Activated naive CD4-positive, alpha-beta T cell treated with anti-CD3 and anti-CD28 coated beads, Interleukin-2, amount 50 U/mL, for 72 hours (primary cell): ENCODE results near the gene CAMSAP2. TPM values are rescaled to one million over a fixed set of nuclear protein-coding genes. Genes with fewer than 3 reads are reported as not detected.
"Not testable (repeated sequence)": the region's sequence is repeated elsewhere in the genome, so short reads cannot be mapped to it uniquely, and the experiment has no call there.

Source experiments
- ATAC-seq, 2 donors: fragments of 150-1000 bp; cut with Tn5 transposase; 2 replicates each; pipeline ENCODE4 v1.10.0; 2021; ENCODE audit warnings: mild to moderate bottlenecking in 2 of 2, moderate library complexity in 2 of 2
- DNase-seq, 2 donors: peaks; one replicate each; pipeline ENCODE4 v3.0.0; 2021 to 2022; ENCODE audit warnings: low spot score in 2 of 2
- H3K27ac Mint-ChIP-seq, 2 donors: one replicate each; pipeline ENCODE4 v1.8.0; 2022; ENCODE audit warnings: mild to moderate bottlenecking in 2 of 2, mixed read lengths in 2 of 2
- H3K36me3 Mint-ChIP-seq, 2 donors: one replicate each; pipeline ENCODE4 v1.8.0; 2022; ENCODE audit warnings: mixed read lengths in 2 of 2
- H3K9me3 Mint-ChIP-seq, 2 donors: one replicate each; pipeline ENCODE4 v1.8.0; 2022; ENCODE audit warnings: mixed read lengths in 2 of 2
- total RNA-seq, 2 donors: library from RNA; stranded (reverse); gene quantifications; one replicate each; pipeline ENCODE4 v1.2.3, GENCODE V29; 2022

Gene CAMSAP2
- total RNA-seq, 2 donors from 2014 or later: 3.3 to 3.6 TPM

DNA sequence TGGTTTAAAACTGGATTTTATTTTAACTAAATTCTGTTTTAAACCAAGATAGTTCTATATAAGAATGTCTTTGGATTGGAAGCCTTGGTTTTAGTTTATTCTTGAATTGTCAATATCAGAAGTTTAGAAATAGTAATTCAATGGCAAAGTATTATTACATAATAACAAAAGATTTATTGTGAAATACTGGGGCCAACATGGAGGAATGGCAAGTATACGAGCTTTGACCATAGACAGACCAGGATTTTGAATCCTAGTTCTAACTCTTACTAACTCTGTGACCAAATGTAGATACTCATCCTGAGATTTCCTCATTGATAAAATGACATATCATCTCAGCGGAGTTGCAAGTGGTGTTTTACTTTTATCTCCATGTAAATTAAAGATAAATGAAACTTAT lies 63.3 kb downstream of the CAMSAP2 start:
- DNase-seq: no peak
- Mint-ChIP-seq H3K27ac (no peak overlapping the region), H3K36me3 (no peaks in the 10 kb centered on the region), H3K9me3 (no peaks in the 10 kb centered on the region)
- ATAC-seq: no peak

DNA sequence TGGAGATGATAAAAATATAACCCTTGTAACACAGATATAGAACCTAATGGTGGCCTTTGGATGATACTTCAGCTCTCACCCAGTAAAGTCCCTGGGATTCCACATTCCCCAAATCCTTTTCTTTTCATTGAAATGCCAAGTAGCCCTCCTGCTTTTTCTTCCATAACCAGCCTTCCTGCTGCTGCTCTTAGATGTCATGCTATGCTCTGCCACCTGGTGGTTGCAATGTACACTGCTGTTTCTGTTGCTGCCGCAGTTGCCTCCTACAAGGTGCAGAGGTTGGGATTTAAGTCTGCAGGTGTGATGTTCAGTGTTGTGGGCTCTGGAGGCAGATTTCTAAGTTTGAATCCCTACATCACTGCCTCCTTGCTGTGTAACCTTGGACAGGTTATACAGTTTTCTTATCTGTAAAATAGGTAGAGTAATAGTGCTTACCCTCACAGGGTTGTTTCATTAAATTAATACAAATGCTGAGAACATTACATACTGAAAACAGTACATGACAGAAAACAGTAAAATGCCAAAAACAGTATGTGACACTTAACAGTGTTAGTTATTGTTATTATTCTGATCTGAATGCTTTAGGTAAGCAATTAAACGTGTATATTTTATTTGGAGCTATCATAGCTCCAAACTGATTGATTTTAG lies 64.3 kb downstream of the CAMSAP2 start:
- no peaks in the 10 kb centered on the region for H3K9me3 Mint-ChIP-seq
- no peaks in the 10 kb centered on the region for H3K36me3 Mint-ChIP-seq
- ATAC-seq (peak; percentile 78 to 83), DNase-seq (peak; percentile 61 to 73)
- no peak overlapping the region for H3K27ac Mint-ChIP-seq

DNA sequence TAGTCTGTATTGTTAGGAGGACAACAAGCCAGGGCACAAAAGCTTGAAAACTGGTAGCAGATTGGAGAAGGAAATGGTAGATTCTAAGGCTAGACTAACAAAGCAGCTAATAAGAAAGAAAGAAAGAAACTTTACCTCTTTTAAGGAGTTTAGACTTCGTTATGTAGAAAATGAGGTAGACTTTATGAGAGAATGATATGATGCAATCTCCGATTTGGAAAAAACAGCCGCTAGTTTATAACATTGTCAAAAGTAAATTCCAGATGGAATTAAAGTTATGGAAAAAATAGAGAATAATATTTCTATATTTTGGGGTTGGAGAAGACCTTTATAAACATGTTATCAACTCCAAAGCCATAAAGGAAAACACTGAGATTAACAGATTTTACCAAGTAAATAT lies 67.0 kb downstream of the CAMSAP2 start:
- Mint-ChIP-seq H3K36me3 (no peaks in the 10 kb centered on the region), H3K9me3 (no peaks in the 10 kb centered on the region), H3K27ac (no peak overlapping the region)
- ATAC-seq: no peak
- DNase-seq: no peak

DNA sequence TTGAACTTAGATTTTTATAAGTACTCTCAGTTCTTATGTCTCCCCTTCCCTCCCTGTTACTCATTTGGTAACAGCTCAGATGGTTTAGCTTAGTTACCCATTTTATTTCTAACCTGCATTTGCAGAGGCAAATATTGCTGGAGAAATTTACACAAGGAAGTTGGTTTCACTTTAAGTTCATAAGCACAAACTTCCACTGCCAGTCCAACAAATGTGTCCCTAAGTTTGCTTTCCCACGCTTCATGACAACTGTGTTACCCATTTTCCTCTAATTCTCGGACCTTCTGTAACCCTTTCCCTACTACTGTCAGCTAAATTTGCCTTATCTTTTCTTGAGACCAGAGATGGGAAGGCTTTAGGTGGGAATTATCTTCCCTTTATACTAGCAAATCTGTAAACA lies 70.2 kb downstream of the CAMSAP2 start:
- H3K9me3 Mint-ChIP-seq: no peaks in the 10 kb centered on the region
- no peak for DNase-seq
- ATAC-seq: no peak

DNA sequence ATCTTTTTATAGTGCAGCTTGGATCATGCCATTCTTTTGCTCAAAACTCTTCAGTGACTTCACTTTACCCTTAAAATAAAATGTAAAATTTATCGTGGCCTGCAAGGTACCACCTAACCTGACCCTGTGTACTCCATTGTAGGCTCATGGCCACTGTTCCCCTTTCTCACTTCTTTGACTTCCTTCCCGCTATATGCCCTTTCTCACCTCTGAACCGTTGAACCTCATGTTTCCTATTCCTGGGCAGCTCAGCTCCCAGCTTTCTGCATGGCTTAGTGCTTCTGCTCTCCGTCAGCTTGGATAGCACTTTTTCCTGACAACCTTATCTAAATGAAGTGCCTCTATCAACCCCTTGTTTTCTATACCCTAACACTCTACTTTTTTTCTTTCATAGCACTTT lies 73.0 kb downstream of the CAMSAP2 start:
- H3K9me3 Mint-ChIP-seq: no peaks in the 10 kb centered on the region
- no peak overlapping the region for H3K27ac Mint-ChIP-seq
- ATAC-seq: no peak
- no peak for DNase-seq
- no peaks in the 10 kb centered on the region for H3K36me3 Mint-ChIP-seq

More for the DNA sequence above, 70.2 kb downstream of the CAMSAP2 start:
- Mint-ChIP-seq H3K27ac (no peak overlapping the region), H3K36me3 (no peaks in the 10 kb centered on the region)

DNA sequence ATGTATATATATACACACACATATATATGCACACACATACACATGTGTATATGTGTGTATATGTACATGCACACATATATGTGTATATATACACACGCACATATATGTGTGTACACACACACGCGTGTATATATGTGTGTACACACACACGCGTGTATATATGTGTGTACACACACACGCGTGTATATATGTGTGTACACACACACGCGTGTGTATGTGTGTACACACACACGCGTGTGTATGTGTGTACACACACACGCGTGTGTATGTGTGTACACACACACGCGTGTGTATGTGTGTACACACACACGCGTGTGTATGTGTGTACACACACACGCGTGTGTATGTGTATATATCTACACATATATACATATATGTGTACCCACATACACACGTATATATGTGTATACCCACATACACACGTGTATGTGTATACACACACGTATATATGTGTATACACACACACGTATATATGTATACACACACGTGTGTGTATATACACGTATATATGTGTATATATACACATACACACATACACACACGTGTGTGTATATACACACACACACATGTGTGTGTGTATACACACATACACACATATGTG lies 78.0 kb downstream of the CAMSAP2 start:
- not testable (repeated sequence) for H3K9me3 Mint-ChIP-seq, DNase-seq, H3K36me3 Mint-ChIP-seq, ATAC-seq, H3K27ac Mint-ChIP-seq

DNA sequence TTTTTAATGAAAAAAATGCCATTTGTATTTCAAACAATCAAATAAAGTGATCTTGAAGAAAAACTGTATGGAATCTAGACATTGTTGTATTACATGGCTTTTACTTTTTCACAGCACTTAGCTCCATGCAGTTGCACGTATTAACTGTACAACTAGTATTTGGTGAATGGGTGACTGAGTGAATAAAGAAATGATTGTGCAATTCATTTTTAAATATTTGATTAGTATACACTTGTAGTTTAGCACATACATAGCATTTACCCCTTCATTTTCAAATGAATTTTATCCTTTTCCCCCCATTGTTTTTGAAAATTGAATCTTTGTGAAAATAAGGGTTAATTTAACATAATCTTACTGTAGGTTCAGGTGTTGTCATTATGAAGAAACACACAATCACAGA lies 79.6 kb downstream of the CAMSAP2 start:
- Mint-ChIP-seq H3K27ac (no peak overlapping the region), H3K36me3 (no peaks in the 10 kb centered on the region), H3K9me3 (no peaks in the 10 kb centered on the region)
- no peak for DNase-seq
- no peak for ATAC-seq

DNA sequence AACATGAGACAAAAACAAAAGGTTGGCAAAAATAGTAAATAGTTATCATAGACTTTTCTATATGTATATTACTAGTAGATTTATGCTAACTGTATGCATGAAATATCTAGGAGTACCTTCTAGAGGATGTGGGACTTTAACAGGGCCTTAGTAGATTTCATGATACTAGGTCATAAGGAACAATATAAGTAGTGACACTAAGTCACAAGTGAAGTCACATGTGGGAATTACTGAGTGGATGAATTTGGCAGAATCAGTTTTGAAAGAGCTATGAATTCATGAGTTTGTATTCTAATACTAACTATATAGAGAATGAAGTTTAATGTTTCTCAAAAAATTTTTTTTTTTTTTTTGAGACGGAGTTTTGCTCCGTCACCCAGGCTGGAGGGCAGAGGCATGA lies 81.0 kb downstream of the CAMSAP2 start:
- ATAC-seq (no peak), DNase-seq (no peak)
- no peaks in the 10 kb centered on the region for H3K9me3 Mint-ChIP-seq
- no peak overlapping the region for H3K27ac Mint-ChIP-seq
- no peaks in the 10 kb centered on the region for H3K36me3 Mint-ChIP-seq

DNA sequence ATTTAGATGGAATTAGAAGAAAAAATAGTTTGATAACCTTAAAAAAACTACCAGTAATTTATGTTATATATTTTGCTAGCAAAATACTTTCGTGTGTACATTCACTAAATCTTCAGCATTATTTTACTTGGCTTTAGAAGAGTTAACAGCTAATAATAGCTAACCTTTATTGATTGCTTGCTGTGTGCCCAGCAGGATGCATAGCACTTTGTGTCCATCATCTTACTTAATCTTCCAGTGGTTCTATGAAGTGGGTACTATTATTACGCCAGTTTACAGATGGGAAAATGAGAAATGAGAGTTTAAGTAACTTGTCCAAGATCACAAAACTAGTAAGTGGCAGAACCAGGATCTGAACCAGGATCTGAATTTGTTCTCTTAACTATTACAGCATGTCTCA lies 92.4 kb downstream of the CAMSAP2 start:
- Mint-ChIP-seq H3K27ac (no peak overlapping the region), H3K36me3 (no peaks in the 10 kb centered on the region), H3K9me3 (no peaks in the 10 kb centered on the region)
- DNase-seq: no peak
- no peak for ATAC-seq

DNA sequence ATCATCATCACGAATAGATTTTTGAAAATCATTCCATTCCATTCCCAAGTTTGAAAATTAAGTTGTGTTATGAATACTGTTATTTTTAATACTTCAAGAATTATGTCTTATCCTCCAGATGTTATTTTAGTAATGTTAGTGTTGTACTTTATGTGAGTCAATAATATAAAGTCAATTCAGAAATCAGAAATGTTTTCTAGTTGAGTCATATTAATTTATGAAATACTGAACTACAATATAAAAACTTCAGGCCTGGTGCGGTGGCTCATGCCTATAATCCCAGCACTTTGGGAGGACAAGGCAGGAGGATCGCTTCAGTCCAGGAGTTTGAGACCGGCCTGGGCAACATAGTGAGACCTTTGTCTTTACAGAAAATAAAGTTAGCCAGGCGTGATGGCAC lies 95.7 kb downstream of the CAMSAP2 start:
- no peak overlapping the region for H3K27ac Mint-ChIP-seq
- no peak for ATAC-seq
- no peak for DNase-seq
- H3K36me3 Mint-ChIP-seq: no peaks in the 10 kb centered on the region
- H3K9me3 Mint-ChIP-seq: no peaks in the 10 kb centered on the region

DNA sequence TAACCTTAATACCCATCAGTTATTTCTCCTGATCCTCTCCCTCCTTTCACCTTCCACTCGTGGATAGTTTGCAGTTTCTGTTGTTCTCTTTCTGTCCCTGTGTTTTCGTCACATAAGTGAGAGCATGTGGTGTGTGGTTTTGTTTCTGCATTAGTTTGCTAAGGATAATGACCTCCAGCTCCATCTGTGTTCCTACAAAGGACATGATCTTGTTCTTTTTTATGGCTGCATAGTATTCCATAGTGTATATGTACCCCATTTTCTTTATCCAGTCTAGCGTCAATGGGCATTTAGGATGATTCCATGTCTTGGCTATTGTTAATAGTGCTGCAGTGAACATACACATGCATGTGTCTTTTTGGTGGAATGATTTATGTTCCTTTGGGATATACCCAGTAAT lies 97.5 kb downstream of the CAMSAP2 start:
- Mint-ChIP-seq H3K27ac (no peak overlapping the region), H3K9me3 (no peaks in the 10 kb centered on the region), H3K36me3 (no peaks in the 10 kb centered on the region)
- DNase-seq (no peak), ATAC-seq (no peak)

DNA sequence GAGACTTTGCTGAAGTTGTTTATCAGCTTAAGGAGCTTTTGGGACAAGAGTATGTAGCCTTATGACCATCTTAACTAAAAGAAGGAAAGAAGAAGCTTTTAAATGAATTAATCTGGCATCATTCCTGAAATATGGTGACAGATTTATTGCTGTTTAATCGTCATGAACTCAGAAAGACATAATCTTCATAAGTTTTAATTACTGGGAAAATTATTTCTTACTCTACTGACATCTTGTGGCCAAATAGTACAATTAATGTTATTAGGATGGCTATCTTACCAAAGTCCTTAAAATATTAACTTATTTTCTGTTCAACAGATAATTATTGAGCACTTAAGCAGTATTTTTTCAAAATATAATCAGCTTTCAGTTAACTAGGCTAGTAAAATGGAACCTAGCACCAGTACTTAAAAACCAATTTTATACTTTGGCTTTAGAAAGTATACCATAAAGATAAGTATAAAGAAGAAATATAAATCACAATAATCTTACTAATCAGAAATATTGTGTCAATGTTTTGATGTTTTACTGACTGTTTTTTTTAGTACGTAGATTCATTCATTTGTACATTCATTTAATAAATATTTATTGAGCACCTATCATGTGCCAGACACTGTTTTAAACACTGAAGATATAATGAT lies 99.4 kb downstream of the CAMSAP2 start:
- Mint-ChIP-seq H3K36me3 (no peaks in the 10 kb centered on the region), H3K9me3 (no peaks in the 10 kb centered on the region), H3K27ac (no peak overlapping the region)
- DNase-seq (no peak), ATAC-seq (no peak)

DNA sequence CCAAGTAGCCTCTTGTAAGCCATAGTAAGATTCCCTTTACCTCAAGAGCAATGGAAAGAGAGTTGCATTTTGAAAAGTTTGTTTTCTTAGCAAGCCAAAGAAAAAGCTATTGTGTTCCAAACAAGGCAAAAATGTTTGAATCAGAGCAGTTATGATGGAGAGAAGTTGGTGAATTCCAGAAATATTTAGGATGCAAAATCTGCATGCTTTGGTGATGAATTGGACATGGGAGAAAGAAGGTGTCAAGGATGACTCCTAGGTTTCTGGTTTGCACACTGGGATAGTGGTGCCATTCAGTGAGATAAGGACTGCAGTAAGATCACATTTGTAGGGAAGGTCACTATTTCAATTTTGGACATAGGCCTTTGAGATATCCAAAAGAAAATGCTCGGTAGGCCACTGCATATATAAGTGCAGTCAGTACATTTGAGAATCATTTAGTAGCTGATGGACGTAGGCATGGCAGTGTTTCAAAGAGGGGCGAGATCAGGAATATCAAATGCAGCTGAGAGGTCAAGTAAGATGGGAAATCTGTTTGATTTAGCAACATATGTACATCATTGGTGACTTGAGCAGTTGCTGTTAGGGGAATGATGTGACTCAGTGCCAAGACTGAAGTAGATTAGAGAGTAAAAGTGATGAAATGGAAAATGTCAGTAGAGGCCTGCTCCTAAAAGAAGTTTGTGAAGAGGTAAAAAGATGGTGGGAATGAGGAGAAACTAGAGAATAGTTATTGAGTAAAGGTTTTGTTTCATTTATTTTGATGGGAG lies 100.2 kb downstream of the CAMSAP2 start:
- DNase-seq: no peak
- no peaks in the 10 kb centered on the region for H3K36me3 Mint-ChIP-seq

DNA sequence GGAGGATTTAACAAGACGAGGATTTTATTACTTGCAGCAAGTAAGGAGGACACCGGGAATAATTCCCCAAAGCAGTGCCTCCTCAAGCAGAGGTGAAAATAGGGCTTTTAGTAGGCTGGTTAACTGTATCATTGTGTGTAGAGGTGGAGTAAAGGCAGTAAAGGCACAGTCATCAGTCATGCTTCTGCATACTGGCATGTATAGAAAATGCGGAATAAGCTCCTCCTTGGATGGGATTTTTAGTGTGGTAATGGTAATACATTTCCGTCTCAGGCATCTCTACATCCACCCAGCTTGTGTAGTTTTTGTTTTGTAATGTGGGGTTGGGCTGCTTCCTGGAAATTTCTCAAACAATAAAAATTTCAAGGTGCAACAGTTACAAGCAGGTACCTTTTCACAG lies 106.7 kb downstream of the CAMSAP2 start:
- Mint-ChIP-seq H3K27ac (no peak overlapping the region), H3K9me3 (no peaks in the 10 kb centered on the region), H3K36me3 (peaks cover 11 to 17% of the 10 kb centered on the region in 2 donors)
- DNase-seq: no peak
- ATAC-seq: no peak

More for the DNA sequence above, 100.2 kb downstream of the CAMSAP2 start:
- Mint-ChIP-seq H3K27ac (no peak overlapping the region), H3K9me3 (no peaks in the 10 kb centered on the region)
- no peak for ATAC-seq

DNA sequence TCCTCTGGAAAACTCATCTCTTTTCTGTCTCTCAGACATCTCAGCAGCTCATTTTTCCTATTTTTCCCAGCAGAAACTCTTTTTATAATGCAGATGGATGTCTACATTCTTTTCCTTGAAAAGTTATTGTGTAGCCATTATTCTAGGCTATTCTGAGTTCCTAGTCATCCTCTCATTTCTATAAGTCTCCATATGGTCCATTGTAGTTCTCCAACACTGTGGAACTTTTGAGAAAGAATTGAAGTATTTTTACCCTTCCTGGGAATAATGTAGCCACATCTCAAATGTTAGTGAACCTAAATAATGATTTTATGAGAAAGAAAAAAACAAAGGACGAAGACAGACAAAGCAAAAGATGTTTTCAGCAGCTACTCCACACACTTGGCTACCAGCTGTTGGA lies 107.7 kb downstream of the CAMSAP2 start:
- DNase-seq (no peak), ATAC-seq (no peak)
- Mint-ChIP-seq H3K27ac (no peak overlapping the region), H3K36me3 (peaks cover 14 to 23% of the 10 kb centered on the region in 2 donors), H3K9me3 (no peaks in the 10 kb centered on the region)

DNA sequence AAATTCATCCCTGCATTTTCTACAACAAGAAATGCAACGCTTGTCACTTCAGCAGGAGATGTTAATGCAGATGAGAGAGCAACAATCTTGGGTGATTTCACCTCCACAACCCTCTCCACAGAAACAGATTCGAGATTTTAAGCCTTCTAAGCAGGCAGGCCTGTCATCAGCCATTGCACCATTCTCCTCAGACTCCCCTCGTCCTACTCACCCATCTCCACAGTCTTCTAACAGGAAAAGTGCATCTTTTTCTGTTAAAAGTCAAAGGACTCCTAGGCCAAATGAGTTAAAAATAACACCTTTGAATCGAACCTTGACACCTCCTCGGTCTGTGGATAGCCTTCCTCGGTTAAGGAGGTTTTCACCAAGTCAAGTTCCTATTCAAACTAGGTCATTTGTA lies 110.7 kb downstream of the CAMSAP2 start:
- Mint-ChIP-seq H3K27ac (no peak overlapping the region), H3K36me3 (peaks cover 18 to 23% of the 10 kb centered on the region in 2 donors), H3K9me3 (no peaks in the 10 kb centered on the region)
- no peak for ATAC-seq
- no peak for DNase-seq

DNA sequence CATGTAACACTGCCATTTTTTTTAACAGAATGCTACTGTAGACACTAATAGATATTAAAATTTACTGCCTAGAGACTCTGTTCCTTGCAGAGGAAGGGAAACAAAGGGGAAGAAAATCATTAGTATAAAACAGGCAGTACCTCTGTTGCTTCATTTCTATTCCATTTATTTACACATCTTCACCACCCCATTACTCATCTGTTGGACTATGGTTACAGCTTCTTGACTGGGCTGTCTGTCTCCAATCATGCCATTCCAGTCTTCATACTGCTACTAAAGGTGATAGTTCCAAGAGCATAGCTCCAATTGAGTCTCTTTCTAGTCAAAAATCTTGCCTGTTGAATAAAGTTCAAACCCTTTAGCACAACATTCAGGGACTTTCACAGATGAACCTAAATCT lies 111.9 kb downstream of the CAMSAP2 start:
- Mint-ChIP-seq H3K9me3 (no peaks in the 10 kb centered on the region), H3K27ac (no peak overlapping the region), H3K36me3 (peaks cover 18 to 23% of the 10 kb centered on the region in 2 donors)
- no peak for DNase-seq
- no peak for ATAC-seq
